Measurements from ENCODE around the gene MRPS26.
"Not testable (repeated sequence)": the region's sequence is repeated elsewhere in the genome, so short reads cannot be mapped to it uniquely, and the experiment has no call there.

The MRPS26 gene

GRCh38 chr20:3045816-3046676 lies at the start of gene MRPS26:
Gene MRPS26 (plus strand): TSS chr20:3046052. CDS start chr20:3046069, 17 bp downstream.
- DNase-seq (ENCODE audit: low spot score): peak; percentile 90

GRCh38 chr20:2998728-2999127 lies 47.1 kb upstream of the MRPS26 start:
- DNase-seq (ENCODE audit: low spot score): no peak

GRCh38 chr20:3000852-3001523 lies 44.9 kb upstream of the MRPS26 start:
- DNase-seq (ENCODE audit: low spot score): peak; percentile 47

- no peak for DNase-seq (ENCODE audit: low spot score)
Measured at GRCh38 chr20:3003416-3003815, 42.4 kb upstream of the MRPS26 start.

GRCh38 chr20:3010985-3011723 lies 34.7 kb upstream of the MRPS26 start:
- DNase-seq (ENCODE audit: low spot score): peak; percentile 65

- DNase-seq (ENCODE audit: low spot score): no peak
Measured at GRCh38 chr20:3011752-3012151, 34.1 kb upstream of the MRPS26 start.

- DNase-seq (ENCODE audit: low spot score): no peak
Measured at GRCh38 chr20:3013771-3014170, 32.1 kb upstream of the MRPS26 start.

- no peak for DNase-seq (ENCODE audit: low spot score)
Measured at GRCh38 chr20:3014179-3014578, 31.7 kb upstream of the MRPS26 start.

- DNase-seq (ENCODE audit: low spot score): no peak
Measured at GRCh38 chr20:3014662-3015061, 31.2 kb upstream of the MRPS26 start.

GRCh38 chr20:3015302-3015701 lies 30.6 kb upstream of the MRPS26 start:
- DNase-seq (ENCODE audit: low spot score): not testable (repeated sequence)

GRCh38 chr20:3021327-3021726 lies 24.5 kb upstream of the MRPS26 start:
- DNase-seq (ENCODE audit: low spot score): no peak

- DNase-seq (ENCODE audit: low spot score): no peak
Measured at GRCh38 chr20:3021777-3022176, 24.1 kb upstream of the MRPS26 start.

GRCh38 chr20:3022559-3023490 lies 23.0 kb upstream of the MRPS26 start:
- DNase-seq (ENCODE audit: low spot score): not testable (repeated sequence)

- DNase-seq (ENCODE audit: low spot score): no peak
Measured at GRCh38 chr20:3027987-3028386, 17.9 kb upstream of the MRPS26 start.

- no peak for DNase-seq (ENCODE audit: low spot score)
Measured at GRCh38 chr20:3031524-3032147, 14.2 kb upstream of the MRPS26 start.

- DNase-seq (ENCODE audit: low spot score): no peak
Measured at GRCh38 chr20:3032624-3033023, 13.2 kb upstream of the MRPS26 start.

- DNase-seq (ENCODE audit: low spot score): no peak
Measured at GRCh38 chr20:3037654-3038053, 8.2 kb upstream of the MRPS26 start.

GRCh38 chr20:3038454-3038853 lies 7.4 kb upstream of the MRPS26 start:
- DNase-seq (ENCODE audit: low spot score): no peak

GRCh38 chr20:3039426-3039825 lies 6.4 kb upstream of the MRPS26 start:
- no peak for DNase-seq (ENCODE audit: low spot score)

GRCh38 chr20:3040086-3040485 lies 5.8 kb upstream of the MRPS26 start:
- no peak for DNase-seq (ENCODE audit: low spot score)

GRCh38 chr20:3041854-3042409 lies 3.9 kb upstream of the MRPS26 start:
- DNase-seq (ENCODE audit: low spot score): peak; percentile 6
